CD4-positive, alpha-beta T cell treated with Interleukin-10 for 1 hour (primary cell): ENCODE data around the gene CAMK2A.

Source experiments
- DNase-seq: peaks from one replicate; pipeline ENCODE4 v3.0.0-alpha.2; 2020

The CAMK2A gene

GRCh38 chr5:150183436-150183835 lies 106.1 kb downstream of the CAMK2A start:
- no peak for DNase-seq

DNA sequence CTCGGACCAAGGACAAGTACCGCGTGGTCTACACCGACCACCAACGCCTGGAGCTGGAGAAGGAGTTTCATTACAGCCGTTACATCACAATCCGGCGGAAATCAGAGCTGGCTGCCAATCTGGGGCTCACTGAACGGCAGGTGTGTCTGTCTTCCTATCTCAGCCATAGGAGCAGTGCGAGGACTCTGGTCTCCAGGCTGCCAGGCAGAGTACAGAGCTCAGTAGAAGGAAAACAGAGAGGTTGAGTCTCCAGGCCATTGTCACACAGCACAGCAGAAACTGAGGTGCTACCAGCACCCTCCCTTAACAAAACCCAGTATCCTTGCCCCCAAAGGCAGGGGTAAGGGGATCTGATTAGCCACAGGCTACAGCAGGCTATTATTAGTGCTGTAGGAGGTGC lies 106.8 kb downstream of the CAMK2A start:
- no peak for DNase-seq

DNA sequence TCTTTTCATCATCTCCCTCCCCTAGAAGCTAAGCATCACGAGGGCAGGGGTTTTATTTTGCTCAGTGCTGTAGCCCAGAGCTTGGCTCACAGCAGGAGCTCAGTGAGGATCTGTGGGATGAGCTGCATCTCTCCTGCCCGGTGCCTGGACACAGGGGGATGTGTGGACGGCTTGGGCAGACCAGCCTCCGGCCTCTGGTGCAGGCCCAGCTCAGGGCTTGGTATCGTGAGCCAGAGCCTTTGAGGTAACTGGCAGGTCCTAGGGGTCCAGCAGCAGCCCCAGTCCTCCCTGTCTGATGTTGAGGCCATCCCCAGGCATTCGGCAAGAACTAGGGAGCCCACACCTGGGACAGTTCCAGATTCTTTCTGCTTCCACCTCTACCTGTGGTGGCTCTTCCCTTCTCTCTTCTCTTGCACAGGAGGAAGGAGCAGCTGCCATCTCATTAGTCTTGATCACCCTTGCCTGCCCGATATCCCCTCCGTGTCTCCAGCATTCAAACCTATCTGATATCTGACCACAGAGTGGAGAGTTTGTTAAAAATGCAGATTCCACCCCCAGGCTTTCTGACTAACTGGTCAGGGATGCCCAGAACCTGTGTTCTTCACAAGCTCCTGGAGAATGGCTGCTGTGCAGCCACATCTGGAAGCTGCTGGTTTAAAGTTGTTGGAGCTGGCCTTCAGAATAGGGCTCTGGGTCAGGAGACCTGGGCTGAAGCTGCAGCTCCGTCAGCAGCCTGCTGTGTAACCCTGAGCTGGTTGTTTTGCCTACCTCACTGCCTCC lies 107.6 kb downstream of the CAMK2A start:
- no peak for DNase-seq

- DNase-seq = no peak
Measured at GRCh38 chr5:150181027-150181426, 108.5 kb downstream of the CAMK2A start.

DNA sequence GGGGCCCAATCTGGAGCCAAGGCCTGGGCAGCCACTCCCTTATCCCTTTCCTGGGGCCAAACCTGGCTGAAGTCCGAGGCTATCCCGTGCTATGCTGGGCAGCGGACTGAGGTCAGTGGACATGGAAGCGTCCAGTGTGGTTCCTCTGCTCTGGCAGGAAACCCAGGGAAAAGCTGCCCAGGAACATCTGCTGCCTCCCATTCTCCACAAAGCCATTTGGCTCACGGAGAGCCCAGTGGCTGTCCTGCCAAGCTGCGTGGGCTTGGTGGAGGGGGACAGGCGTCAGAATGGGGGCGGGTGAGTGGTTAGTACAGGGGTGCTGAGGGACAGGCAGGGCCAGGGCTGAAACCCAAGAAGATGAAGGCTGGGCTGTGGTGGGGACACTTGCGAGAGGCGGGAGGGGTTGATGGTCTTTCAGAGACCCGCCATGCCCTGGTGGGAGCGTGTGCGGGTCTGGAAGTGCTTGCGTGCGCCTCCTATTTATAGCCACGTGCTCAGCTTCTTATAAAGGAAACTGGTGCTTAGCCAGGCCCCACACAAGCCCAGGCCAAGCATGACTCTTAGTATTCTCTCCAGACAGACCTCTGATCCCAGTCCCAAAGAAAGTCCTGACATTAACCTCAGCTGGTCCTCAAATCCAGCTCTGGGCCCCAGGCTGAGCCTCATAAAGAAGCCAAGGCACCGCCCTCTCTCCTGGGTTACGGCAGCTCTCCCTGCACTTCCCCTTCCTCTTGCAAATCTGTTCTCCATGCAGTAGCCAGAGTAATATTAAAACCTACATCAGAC lies 109.1 kb downstream of the CAMK2A start:
- no peak for DNase-seq

DNA sequence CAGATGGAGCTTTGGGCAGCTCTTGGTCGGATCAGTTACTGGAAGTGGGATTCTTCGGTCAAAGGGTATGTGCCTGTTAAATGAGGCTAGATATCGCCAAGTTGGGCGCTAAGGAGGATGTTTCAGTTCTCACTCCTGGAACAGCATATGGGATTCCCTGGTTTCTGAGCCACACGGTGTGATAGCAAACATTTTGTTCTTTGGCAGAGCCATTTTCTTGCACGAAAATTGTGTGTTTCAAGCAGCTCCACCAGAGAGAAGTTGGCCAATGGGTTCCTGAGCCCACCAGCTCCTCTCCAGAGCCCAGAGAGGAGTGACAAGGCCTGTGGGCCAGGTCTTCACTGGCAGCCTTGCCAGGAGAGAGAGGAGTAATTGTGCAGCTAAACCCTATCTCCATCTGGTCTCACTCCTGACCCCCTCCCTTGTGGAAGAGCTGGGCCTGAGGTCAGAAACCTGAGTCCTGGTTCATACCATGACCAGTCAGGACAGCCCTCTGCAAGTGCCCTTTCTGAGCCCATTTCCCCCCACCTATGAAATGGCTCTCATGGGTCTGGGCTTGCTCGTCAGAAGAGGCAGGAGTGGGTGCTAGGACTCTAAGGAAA lies 110.5 kb downstream of the CAMK2A start:
- no peak for DNase-seq

DNA sequence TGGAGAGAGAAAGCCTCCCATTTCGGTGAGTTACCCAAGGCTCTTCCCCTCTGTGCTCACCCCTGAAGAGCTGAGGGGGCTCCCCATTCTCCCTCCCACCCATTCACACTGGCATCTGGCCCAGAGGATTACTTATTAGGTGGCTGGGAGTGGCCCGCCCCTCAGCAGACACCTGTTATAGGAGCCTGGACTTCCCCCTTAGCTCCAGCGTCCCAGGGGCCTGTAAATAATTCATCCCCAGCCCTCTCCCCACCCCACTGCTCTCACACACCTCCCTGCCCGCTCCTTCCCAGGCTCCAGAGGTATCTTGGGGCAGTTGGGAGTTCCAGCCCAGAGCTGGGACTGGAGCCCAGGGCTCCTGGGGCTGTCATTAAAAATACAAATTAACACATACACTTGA lies 111.3 kb downstream of the CAMK2A start:
- DNase-seq = no peak

GRCh38 chr5:150177721-150178120 lies 111.9 kb downstream of the CAMK2A start:
- DNase-seq = no peak

DNA sequence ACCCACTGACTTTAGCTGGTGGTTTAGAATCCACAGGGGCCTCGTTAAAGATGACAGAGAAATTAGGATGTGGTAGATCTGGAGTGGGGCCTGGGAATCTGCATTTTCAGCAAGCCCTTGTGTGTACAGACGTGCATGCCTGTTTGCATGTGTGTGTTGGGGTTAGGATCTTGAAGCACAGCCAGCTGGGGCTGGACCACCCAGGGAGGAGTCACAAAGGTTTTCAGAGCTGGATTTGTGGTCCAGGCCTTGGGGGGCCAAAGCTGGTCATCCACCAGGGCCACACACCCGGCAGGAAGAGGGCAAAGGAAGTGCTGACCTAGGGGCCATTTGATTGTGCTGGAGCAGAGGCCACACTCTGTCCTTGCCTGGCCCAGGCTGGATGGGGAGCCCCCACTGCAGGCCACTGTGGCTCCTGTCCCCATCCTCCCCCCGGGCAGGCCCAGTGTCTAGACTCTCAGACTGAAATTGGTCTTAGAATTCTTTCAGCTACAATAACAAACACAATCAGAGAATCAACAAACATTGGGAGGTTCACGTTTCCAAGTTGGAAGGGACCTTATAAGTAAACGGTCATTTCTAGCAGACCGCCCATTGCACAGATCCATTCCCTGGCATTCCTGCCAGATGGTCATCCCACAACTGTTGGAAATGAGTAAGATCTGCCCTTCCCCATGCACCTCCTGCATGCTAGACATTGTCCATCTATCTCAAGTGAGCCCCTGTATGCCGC lies 112.7 kb downstream of the CAMK2A start:
- no peak for DNase-seq

DNA sequence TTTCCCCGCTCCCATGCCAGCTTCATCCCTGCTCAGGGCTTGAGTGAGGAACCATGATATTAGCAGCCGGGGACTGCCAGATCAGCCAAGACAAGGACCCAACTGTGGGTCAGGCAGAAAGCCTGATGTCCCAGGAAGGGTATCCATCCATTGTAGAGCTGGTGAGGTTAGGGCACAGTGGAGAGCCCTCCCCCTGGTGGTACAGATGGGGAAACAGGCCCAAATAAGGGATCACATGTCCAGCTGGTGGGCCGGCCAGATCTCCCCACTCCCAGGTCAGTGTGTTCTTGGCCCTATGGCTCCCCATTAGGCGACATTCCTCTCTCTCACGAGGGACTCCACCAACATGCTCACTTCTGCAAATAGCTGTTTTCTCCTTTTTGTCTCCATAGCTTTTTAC lies 114.0 kb downstream of the CAMK2A start:
- DNase-seq = no peak

- no peak for DNase-seq
Measured at GRCh38 chr5:150175076-150175475, 114.5 kb downstream of the CAMK2A start.

DNA sequence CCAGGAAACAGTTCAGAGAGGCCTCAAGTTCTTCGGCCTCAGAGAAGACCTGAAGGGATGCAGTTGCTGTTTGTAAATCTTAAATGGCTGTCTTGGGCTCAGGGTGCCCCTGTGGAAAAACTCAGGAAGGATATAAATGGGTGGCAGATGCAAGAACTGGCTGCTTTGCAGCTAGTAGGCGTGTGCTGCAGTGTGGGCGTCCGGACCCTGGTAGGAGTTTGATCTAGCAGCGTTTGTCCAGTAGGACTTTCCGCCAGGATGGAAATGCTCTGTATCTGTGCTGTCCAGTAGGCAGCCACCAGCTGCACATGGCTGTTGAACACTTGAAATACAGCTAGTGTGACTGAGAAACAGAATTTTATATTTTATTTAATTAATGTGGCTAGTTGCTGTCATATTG lies 115.3 kb downstream of the CAMK2A start:
- DNase-seq = no peak

DNA sequence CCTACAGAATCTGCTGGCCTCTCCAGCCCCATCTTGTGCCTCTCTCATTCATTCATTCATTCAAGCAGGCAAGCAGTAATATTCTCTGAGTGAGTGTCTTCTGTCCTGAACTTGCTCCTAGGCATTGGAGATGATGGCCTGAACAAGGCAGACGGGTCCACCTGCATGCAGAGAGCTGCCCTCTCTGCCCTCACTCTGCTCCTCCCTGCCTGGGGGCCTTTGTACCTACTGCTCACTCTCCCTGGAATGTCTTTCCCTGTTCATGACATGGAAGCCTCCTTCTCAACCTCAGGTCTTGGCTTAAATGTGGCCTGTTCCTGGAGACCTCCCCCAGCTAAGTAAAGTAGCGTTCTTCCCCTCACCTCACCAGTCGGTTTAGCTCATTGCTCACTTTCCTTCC lies 116.4 kb downstream of the CAMK2A start:
- DNase-seq = no peak

DNA sequence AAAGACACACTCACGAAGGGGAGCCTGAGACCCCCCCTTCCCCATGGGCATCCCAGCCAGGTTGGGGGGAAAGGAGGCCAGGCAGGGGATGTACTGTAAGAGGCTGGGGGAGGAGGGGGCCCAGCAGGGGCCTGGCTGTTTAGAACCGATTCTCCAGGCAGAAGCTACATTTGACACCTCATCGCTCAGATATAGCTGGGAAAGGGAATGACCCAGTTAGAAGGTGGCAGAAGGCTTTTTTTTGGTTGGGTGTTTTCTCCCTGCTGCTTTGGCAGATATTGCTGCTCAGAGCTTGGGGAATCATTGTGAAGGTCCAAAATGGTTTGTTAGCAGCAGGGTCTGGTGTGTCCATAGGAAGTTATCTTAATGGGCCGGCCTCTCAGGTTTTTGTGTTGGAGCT lies 117.0 kb downstream of the CAMK2A start:
- DNase-seq = no peak

- DNase-seq = no peak
Measured at GRCh38 chr5:150172145-150172544, 117.4 kb downstream of the CAMK2A start.
